Ureter (tissue), 1 donor: ENCODE data around the gene EXOSC10. TPM values are rescaled to one million over a fixed set of nuclear protein-coding genes. Genes with fewer than 3 reads are reported as not detected.
"Not testable (repeated sequence)": the region's sequence is repeated elsewhere in the genome, so short reads cannot be mapped to it uniquely, and the experiment has no call there.

Experiments used
- DNase-seq: peaks from one replicate; pipeline ENCODE4 v3.0.0-alpha.2; 2020; ENCODE audit warnings: low spot score
- total RNA-seq: library from RNA; stranded (reverse); gene quantifications from one replicate; pipeline ENCODE4 v1.2.4, GENCODE V29; 2023
- donor health status: DM: yes; HTN: yes; CAD: no.

Gene EXOSC10
- total RNA-seq, 1 donor from 2014 or later = 71.5 TPM

DNA sequence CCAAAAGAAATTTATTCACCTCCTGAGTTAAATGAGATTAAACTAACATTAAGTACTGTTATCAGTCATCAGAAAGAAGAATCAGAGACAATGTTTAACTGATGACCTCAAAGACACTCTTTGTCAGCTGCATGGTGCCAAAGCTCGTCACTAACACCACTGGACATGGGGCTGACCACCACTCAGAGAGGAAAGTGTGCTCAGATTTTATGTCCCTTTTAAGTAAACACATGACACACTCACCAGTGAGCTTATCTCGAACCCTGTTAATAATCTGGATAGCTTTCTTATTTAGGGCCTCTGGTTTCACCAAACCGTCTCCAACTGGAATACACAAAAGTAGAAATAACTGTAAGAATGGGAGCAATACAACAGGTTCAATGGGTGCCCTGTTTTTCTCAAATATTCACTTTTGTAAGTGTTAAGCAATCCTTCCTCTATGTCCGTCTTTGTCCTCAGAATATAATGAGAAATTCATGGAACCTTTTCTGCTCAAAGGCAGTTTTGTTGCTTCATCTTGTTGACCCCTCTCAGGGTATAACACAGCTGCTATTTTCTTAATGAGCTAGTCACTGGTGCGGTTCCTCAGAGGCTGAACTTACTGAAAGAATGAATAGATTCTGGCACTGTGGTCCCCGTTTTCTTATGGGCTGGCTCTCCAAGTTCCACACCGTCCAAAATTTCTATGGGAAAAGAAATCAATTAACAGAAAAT, 9.5 kb upstream of the EXOSC10 start:
- DNase-seq = no peak

- no peak for DNase-seq
These were observed 7.9 kb upstream of the EXOSC10 start for GRCh38 chr1:11107599-11107998.

GRCh38 chr1:11105586-11105985, 5.9 kb upstream of the EXOSC10 start:
- DNase-seq = no peak

GRCh38 chr1:11101347-11101746, 1.7 kb upstream of the EXOSC10 start:
- DNase-seq = no peak

DNA sequence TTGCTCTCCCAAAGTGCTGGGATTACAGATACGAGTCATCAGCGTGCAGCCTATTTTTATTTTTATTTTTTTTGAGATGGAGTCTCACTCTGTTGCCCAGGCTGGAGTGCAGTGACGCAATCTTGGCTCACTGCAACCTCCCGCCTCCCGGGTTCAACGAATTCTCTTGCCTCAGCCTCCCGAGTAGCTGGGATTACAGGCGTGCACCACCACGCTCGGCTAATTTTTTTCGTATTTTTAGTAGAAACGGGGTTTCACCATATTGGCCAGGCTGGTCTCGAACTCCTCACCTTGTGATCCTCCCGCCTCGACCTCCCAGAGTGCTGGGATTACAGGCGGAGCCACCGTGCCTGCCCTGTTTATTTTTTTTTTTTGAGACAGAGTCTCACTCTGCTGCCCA, 1.1 kb upstream of the EXOSC10 start:
- not testable (repeated sequence) for DNase-seq

DNA sequence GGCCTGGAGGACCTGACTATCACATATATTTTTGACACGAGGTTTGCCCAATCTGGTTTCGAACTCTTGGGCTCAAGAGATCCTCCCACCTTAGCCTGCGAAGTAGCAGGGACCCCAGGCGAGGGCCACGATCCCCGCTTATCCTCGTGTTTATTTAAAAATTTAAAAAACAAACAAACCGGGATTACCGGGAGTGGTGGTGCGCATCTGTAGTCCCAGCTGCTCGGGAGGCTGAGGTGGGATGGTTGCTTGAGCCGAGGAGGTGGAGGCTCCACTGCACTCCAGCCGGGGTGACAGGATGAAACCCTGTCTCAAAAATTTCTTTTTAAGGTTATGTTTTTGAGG, 452 bp upstream of the EXOSC10 start:
- DNase-seq = no peak

DNA sequence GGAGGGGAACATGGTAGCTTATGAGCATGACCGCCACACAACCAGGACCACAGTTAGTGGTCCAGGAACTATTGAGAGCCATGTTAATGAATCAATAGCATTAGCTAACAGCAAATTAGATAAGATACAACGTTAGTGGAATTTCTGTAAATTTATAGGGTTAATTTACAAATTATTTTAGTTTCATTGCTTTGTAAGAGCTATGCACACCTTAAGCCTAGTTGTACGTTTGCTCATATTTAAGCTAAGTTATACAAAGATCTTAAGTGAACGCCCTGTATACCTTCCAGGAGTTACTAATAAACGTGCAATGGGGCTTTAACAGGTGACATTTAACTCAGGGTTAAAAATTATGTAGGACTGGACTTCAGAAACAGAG, 749 bp downstream of the EXOSC10 start:
- DNase-seq = no peak

- DNase-seq = not testable (repeated sequence)
These were observed 15.9 kb downstream of the EXOSC10 start for GRCh38 chr1:11083784-11084183.

- peak; percentile 20 for DNase-seq
These were observed 18.7 kb downstream of the EXOSC10 start for GRCh38 chr1:11080931-11081330.

DNA sequence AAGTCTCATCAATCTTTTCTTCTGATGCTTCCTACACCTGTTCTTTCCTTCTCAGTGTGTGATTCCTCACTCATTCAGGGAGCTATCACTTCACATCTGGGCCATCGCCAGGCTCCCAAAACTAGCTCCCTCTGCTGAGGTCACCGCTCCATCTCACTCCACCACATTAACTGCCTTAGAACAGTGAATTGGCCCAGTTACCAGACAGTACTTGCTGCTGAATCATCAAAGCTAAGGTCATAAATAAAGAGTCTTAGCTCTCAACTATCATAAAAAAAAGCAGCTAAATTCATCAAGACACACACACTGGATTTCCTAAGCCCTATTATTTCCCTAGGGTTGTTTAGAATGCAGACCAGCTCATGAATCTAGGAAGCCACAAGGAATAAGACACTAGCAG, 21.0 kb downstream of the EXOSC10 start:
- peak; percentile 13 for DNase-seq

- not testable (repeated sequence) for DNase-seq
These were observed 26.3 kb downstream of the EXOSC10 start for GRCh38 chr1:11073398-11073797.

DNA sequence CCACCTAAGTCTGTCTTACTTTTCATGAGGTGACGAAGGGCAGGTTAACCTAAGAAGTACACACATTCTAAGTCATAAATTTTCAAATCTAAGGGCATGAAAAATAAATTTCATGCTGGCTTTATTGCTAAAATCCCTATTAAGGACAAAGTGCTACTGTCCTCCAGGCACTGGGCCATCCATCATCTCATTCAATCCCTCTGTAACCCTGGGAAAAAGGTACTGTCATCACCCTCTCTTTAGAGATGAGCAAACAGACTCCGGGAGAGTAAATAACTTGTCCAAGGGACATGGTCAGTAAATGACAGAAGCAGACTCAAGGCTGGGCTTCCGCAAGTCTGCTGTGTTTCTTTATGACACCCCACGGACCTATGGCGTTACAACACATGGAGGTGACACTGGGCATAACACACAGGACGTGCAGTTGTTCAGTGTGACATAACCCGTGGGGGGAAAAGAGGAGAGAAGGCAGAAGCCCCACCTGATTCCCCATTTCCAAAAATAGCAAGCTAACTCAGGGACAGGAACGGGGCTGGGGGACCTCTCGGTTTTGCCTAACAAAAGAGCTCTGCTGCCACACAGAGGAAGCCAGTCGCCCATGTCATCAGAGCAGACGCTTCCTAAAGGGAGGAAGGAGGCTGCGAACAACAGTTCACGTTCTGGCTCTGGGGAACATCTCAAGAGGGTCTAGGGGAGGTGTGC, 27.3 kb downstream of the EXOSC10 start:
- no peak for DNase-seq

DNA sequence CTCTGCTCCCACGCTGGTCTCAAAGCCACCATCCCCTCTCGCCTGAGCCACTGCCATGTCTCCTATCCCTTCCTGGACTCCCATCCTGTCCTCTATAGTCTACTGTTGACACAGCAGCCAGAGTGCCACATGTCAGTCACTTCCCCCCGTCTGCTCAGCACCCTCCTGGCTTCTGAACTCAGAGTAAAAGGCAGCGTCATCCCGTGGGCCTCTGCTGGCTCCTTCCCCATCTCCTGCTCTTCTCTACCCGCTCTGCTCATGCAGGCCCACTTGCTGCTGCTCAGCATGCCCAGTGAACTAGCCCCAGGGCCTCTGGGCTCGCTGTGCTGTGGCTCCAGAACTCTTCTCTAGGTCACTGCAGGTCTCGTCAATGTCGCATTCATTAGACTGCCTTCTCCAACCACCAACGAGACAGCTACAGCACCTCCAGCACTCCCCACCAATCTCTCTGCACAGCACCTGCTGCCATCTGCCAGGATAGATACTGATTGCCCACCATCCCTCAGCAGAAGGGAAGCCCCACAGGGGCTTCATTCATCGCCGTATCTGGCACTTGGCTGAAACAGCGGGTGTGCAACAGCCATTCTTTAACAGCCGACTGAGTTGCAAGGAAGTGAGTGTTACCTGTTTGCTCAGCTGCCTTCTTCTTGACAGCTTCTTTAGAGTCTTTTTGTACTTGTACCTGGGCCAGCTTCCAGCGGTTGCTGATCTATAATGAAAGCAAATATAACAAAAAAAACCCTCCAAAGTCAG, 28.0 kb downstream of the EXOSC10 start:
- no peak for DNase-seq

DNA sequence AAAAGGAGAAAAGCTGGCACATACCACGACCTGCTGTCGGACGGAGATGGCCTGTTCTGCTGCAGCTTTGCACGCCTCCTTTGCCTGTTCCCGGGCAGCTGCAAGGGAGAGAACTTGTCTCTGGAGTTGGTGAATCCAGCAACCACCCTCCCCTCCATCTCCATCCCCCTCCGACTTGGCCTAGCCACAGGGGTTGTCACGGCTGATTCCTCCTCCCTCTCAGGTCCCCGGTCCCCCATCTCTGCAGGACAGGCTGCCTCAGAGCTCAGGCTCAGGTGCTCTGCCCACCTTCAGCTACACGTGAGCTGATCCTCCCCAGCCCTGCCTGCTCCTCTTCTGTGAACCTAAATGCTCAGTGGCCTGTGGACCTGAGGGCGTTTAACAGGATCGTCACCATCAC, 28.8 kb downstream of the EXOSC10 start:
- peak; percentile 32 for DNase-seq

DNA sequence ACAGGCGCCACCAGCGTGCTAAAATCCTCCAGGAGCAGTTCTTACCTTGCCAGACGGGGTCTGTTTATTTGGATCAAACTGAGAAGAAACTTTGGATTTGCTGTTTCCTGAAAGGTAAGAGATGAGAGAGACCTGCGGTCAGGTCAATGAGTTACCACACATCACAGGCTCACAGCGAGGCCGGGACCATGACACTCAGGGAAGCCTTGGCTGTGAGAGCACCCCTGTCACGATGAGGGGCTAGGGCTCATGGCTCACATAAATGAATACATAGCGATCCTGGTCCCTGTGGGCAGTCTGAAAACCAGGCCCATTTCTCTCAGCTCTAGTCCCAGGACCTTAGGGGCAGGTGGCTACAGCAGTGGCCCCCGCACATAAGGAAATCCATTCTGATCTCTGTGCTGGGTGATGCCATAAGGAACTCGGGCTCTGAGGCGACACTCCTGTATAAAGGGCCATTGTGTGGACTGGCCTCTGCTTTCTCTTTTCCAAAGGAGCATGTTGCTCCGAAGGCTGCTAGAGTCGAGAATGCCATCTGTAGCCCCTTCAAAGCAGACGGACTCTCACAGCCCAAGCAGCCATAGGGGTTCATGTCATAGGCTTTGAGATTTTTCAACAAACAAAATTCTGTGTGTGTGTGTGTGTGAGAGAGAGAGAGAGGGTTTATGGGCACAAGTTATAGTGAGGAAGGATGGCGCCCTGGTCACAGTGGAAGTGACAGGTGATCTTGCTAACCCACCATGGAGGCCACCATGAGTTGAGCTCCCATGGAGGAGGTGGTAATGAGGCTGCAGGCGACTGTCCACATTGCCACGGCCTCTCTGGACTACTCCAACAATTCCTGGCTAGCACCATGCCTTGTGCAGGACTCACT, 30.8 kb downstream of the EXOSC10 start:
- peak; percentile 1 for DNase-seq

DNA sequence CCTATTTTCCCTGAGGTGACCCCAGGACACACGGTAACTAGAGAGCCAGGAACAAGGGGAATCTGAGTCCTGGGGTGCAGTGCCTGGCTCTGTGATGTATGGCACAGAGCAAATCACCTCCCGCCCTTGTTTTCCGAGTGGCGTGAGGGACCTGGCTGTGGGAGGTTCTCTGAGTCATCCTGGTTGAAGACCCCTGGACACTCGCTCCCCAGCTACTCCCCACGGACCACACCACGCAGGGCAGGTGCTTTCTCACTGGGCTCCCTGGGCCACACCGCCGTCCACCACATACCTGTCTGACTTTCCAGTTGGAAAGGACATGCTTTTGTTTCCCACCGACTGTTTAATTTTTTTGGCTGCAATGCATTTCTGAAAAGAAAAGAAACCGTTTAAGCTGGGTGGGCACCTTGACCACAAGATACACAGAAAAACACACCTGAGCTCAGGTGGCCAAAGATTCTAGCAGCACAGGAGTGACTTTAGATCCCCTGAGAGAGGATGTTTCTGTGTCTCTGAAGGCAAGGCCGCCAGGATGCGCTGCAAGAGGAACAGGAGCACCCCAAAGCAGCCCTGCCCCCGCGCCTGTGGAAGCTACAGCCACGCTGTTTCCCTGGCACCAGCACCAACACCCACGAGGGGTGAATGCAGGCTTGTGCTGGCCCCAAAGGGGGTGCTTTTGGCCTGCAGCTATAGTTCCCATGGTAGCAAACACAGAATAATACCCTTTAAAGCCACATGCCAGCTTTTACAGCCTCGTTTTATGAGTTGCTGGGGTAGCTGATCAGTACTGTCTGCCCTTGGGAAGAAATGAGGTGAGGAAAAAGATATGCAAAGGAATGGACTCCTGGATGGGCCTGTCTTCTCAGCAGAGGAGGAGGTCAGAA, 31.7 kb downstream of the EXOSC10 start:
- no peak for DNase-seq

DNA sequence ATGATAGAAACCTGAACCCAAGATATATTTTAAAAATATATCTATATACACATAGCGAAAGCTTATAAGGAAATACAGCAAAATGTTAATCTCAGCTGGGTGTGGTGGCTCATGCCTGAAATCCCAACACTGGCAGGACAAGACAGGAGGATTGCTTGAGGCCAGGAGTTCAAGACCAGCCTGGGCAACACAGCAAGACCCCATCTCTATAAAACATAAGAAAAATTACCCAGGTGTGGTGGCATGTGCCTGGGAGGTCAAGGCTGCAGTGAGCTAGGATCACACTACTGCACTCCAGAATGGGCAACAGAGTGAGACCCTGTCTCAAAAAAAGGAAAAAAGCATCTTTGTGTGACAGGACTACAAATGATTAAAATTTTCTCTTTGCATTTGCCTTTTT, 33.9 kb downstream of the EXOSC10 start:
- DNase-seq = no peak

- no peak for DNase-seq
These were observed 34.7 kb downstream of the EXOSC10 start for GRCh38 chr1:11064942-11065341.

DNA sequence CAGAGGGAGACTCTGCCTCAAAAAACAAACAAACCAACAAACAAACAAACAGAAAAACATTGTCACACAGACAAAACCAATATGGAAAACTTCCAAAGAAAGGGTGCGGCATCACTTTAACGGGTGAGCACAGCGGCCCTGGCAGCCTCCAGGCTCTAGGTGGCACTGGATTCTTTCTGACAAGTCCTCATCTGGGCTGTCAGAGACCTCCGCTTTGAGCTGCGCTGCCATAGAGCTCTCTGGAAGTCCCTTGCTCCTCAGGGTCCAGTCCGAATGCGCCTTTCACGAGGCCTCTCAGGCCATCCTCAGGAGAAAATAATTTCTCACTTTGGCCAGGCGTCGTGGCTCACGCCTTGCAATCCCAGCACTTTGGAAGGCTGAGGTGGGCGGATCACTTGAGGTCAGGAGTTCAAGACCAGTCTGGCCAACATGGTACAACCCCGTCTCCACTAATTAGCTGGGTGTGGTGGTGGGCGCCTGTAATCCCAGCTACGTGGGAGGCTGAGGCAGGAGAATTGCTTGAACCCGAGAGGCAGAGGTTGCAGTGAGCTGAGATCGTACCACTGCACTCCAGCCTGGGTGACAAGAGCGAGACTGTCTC, 35.6 kb downstream of the EXOSC10 start:
- DNase-seq = not testable (repeated sequence)

DNA sequence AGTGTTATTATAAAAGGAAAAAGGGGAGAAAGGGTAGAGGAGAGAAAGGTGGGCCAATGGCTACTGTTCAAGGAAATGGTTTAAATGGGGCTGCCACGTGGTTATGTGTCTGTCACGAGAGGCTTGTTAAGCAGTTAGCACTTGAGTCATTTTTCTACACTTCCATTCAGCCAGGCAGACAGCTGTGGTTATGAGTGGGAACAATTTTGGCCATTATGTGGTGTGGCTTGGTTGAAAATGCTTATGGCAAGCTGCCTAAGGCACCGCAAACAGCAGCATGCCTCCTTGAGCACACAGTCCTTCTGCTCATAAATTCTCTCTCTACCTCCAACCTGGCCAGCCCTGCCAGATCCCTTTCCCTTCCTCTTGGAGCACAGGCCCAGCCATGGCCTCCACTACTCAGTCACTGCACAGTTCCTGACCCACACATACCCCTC, 36.7 kb downstream of the EXOSC10 start:
- DNase-seq = no peak
